ENCODE results near the gene PLXDC1. TPM values are rescaled to one million over a fixed set of nuclear protein-coding genes. Genes with fewer than 3 reads are reported as not detected.
A peak's percentile ranks its signal among the peaks of the same experiment; 100 is the strongest.
"Not testable (repeated sequence)": the region's sequence is repeated elsewhere in the genome, so short reads cannot be mapped to it uniquely, and the experiment has no call there.

PLXDC1 gene
- total RNA-seq, 1 experiment from 2014 or later: not detected

DNA sequence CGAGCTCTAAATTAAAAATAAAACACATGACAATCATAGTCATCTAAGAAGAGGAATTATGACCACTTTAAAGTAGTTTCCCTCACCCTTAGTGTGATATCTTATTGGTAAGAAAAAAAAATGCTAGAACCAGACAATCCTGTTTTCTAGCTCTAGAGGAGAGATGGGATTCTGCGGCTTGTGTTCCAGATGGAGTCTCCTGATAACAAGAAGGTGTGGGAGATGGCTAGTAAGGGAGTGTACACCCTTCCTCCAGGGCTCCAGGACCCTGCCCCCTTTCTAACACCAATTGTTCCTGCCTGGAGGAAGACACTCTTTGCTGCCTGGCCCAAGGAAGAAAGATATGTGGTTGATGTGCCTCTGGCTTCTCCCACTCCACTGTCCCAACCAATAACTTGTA, 115.4 kb downstream of the PLXDC1 start:
- H3K27me3 ChIP-seq (ENCODE audit: low read length): no peaks in the 10 kb centered on the region
- no peaks in the 10 kb centered on the region for H3K79me2 ChIP-seq (ENCODE audit: low read length)
- no peaks in the 10 kb centered on the region for H4K20me1 ChIP-seq (ENCODE audit: insufficient read depth, low read depth, low read length)
- no peak overlapping the region for H2AFZ ChIP-seq (ENCODE audit: low read length)
- H3K4me3 ChIP-seq (ENCODE audit: low read length): no peak overlapping the region
- no peaks in the 10 kb centered on the region for H3K9me3 ChIP-seq (ENCODE audit: low read length)
- H3K4me2 ChIP-seq (ENCODE audit: low read depth, low read length, poor library complexity, severe bottlenecking): no peak overlapping the region
- no peaks in the 10 kb centered on the region for H3K4me1 ChIP-seq (ENCODE audit: low read length)
- no peak overlapping the region for H3K9ac ChIP-seq (ENCODE audit: low read length)
- no peak overlapping the region for H3K27ac ChIP-seq (ENCODE audit: low read length)
- H3K9me2 ChIP-seq (replicated peaks; ENCODE audit: insufficient read depth, low read length): no peaks in the 10 kb centered on the region
- DNase-seq: no peak
- no peaks in the 10 kb centered on the region for H3K36me3 ChIP-seq (ENCODE audit: insufficient read depth, low read length)

- not testable (repeated sequence) for H3K9me3 ChIP-seq (ENCODE audit: low read length); H3K4me3 ChIP-seq (ENCODE audit: low read length); H2AFZ ChIP-seq (ENCODE audit: low read length); H4K20me1 ChIP-seq (ENCODE audit: insufficient read depth, low read depth, low read length); H3K9ac ChIP-seq (ENCODE audit: low read length); H3K79me2 ChIP-seq (ENCODE audit: low read length); H3K9me2 ChIP-seq (replicated peaks; ENCODE audit: insufficient read depth, low read length); DNase-seq; H3K36me3 ChIP-seq (ENCODE audit: insufficient read depth, low read length); H3K27me3 ChIP-seq (ENCODE audit: low read length); H3K4me1 ChIP-seq (ENCODE audit: low read length); H3K27ac ChIP-seq (ENCODE audit: low read length); H3K4me2 ChIP-seq (ENCODE audit: low read depth, low read length, poor library complexity, severe bottlenecking)
Observed at GRCh38 chr17:39035578-39035977, 115.9 kb downstream of the PLXDC1 start.

GRCh38 chr17:39028690-39029089, 122.7 kb downstream of the PLXDC1 start:
- Histone ChIP-seq H3K4me3 (ENCODE audit: low read length) (no peak overlapping the region), H3K27ac (ENCODE audit: low read length) (no peak overlapping the region), H3K79me2 (ENCODE audit: low read length) (no peaks in the 10 kb centered on the region), H3K36me3 (ENCODE audit: insufficient read depth, low read length) (no peaks in the 10 kb centered on the region), H3K27me3 (ENCODE audit: low read length) (no peaks in the 10 kb centered on the region), H3K9ac (ENCODE audit: low read length) (no peak overlapping the region), H3K4me2 (ENCODE audit: low read depth, low read length, poor library complexity, severe bottlenecking) (no peak overlapping the region), H3K9me3 (ENCODE audit: low read length) (no peaks in the 10 kb centered on the region), H2AFZ (ENCODE audit: low read length) (no peak overlapping the region), H4K20me1 (ENCODE audit: insufficient read depth, low read depth, low read length) (no peaks in the 10 kb centered on the region), H3K9me2 (replicated peaks; ENCODE audit: insufficient read depth, low read length) (no peaks in the 10 kb centered on the region), H3K4me1 (ENCODE audit: low read length) (no peaks in the 10 kb centered on the region)
- DNase-seq: no peak

DNA sequence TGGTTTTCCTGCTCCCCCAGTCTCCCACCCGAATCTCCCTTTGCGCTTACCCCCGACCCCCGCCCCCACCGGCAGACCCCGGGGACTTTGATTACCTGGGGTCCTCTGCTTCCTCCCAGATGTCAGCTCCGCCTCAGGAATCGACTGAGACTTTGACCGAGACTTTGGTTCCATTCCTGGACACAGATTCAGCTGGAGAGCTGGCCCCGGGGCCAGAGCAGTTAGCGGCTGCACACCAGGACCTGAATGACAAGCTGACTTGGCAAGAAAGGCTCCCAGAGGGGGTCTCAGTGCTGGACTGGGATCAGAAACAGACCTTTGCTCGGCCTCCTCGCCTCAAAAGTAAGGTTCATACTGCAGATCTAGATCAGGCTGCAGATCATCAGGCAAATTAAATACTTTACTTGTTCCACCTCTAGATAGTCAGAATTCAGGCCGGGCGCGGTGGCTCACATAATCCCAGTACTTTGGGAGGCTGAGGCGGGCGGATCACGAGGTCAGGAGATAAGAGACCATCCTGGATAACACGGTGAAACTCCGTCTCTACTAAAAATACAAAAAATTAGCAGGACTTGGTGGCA, 123.9 kb downstream of the PLXDC1 start:
- H2AFZ ChIP-seq (ENCODE audit: low read length): no peak overlapping the region
- no peak overlapping the region for H3K4me2 ChIP-seq (ENCODE audit: low read depth, low read length, poor library complexity, severe bottlenecking)
- no peak overlapping the region for H3K4me3 ChIP-seq (ENCODE audit: low read length)

DNA sequence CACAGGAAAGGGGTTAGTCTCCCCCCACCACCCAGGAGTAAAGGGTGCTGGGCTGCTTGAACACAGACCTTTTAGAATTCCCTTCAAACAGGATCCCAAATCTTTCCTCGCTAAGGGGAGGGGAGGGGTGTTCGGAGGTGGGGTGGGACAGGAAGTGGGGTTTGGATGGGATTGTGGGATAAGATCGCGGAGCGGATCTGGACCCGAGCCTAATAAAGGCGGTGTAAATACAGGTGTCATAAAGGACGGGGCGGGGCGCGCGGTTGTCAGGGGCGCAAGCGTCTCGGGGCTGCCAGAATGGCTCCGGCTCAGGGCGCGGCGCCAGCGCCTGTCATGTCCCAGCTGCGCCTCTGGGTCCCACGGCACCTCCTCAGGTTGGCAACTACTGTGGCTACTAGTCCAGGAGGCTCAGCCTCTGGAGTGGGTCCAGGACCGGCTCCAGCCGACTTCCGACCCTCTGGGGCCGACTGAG, 124.4 kb downstream of the PLXDC1 start:
- Histone ChIP-seq H3K36me3 (ENCODE audit: insufficient read depth, low read length) (no peaks in the 10 kb centered on the region), H4K20me1 (ENCODE audit: insufficient read depth, low read depth, low read length) (no peaks in the 10 kb centered on the region), H3K9me2 (replicated peaks; ENCODE audit: insufficient read depth, low read length) (no peaks in the 10 kb centered on the region), H3K4me2 (ENCODE audit: low read depth, low read length, poor library complexity, severe bottlenecking) (no peak overlapping the region), H3K27ac (ENCODE audit: low read length) (no peak overlapping the region), H3K9me3 (ENCODE audit: low read length) (no peaks in the 10 kb centered on the region), H3K9ac (ENCODE audit: low read length) (no peak overlapping the region), H3K27me3 (ENCODE audit: low read length) (no peaks in the 10 kb centered on the region), H3K4me1 (ENCODE audit: low read length) (no peaks in the 10 kb centered on the region), H3K79me2 (ENCODE audit: low read length) (no peaks in the 10 kb centered on the region), H2AFZ (ENCODE audit: low read length) (no peak overlapping the region), H3K4me3 (ENCODE audit: low read length) (no peak overlapping the region)
- DNase-seq: no peak

More for the DNA sequence above, 123.9 kb downstream of the PLXDC1 start:
- no peaks in the 10 kb centered on the region for H3K36me3 ChIP-seq (ENCODE audit: insufficient read depth, low read length)
- no peak for DNase-seq
- H3K27me3 ChIP-seq (ENCODE audit: low read length): no peaks in the 10 kb centered on the region
- no peaks in the 10 kb centered on the region for H3K4me1 ChIP-seq (ENCODE audit: low read length)
- no peak overlapping the region for H3K27ac ChIP-seq (ENCODE audit: low read length)
- no peaks in the 10 kb centered on the region for H3K9me3 ChIP-seq (ENCODE audit: low read length)
- no peak overlapping the region for H3K9ac ChIP-seq (ENCODE audit: low read length)
- no peaks in the 10 kb centered on the region for H3K79me2 ChIP-seq (ENCODE audit: low read length)
- no peaks in the 10 kb centered on the region for H4K20me1 ChIP-seq (ENCODE audit: insufficient read depth, low read depth, low read length)
- no peaks in the 10 kb centered on the region for H3K9me2 ChIP-seq (replicated peaks; ENCODE audit: insufficient read depth, low read length)

GRCh38 chr17:39026346-39026745, 125.1 kb downstream of the PLXDC1 start:
- not testable (repeated sequence) for H3K9me3 ChIP-seq (ENCODE audit: low read length); H3K27me3 ChIP-seq (ENCODE audit: low read length); H3K79me2 ChIP-seq (ENCODE audit: low read length); H3K4me3 ChIP-seq (ENCODE audit: low read length); H3K27ac ChIP-seq (ENCODE audit: low read length); H4K20me1 ChIP-seq (ENCODE audit: insufficient read depth, low read depth, low read length); H3K9me2 ChIP-seq (replicated peaks; ENCODE audit: insufficient read depth, low read length); H3K4me1 ChIP-seq (ENCODE audit: low read length); H3K9ac ChIP-seq (ENCODE audit: low read length); H3K36me3 ChIP-seq (ENCODE audit: insufficient read depth, low read length); H3K4me2 ChIP-seq (ENCODE audit: low read depth, low read length, poor library complexity, severe bottlenecking); H2AFZ ChIP-seq (ENCODE audit: low read length); DNase-seq

- H3K79me2 ChIP-seq (ENCODE audit: low read length): no peaks in the 10 kb centered on the region
- no peak overlapping the region for H3K9ac ChIP-seq (ENCODE audit: low read length)
- H3K36me3 ChIP-seq (ENCODE audit: insufficient read depth, low read length): no peaks in the 10 kb centered on the region
- H3K4me3 ChIP-seq (ENCODE audit: low read length): no peak overlapping the region
- no peak overlapping the region for H2AFZ ChIP-seq (ENCODE audit: low read length)
- H3K4me1 ChIP-seq (ENCODE audit: low read length): no peaks in the 10 kb centered on the region
- H4K20me1 ChIP-seq (ENCODE audit: insufficient read depth, low read depth, low read length): no peaks in the 10 kb centered on the region
- no peak for DNase-seq
- no peak overlapping the region for H3K4me2 ChIP-seq (ENCODE audit: low read depth, low read length, poor library complexity, severe bottlenecking)
- no peaks in the 10 kb centered on the region for H3K9me3 ChIP-seq (ENCODE audit: low read length)
- no peaks in the 10 kb centered on the region for H3K27me3 ChIP-seq (ENCODE audit: low read length)
- H3K27ac ChIP-seq (ENCODE audit: low read length): no peak overlapping the region
- no peaks in the 10 kb centered on the region for H3K9me2 ChIP-seq (replicated peaks; ENCODE audit: insufficient read depth, low read length)
Observed at GRCh38 chr17:39022924-39023323, 128.5 kb downstream of the PLXDC1 start.

GRCh38 chr17:39020037-39020436, 131.4 kb downstream of the PLXDC1 start:
- not testable (repeated sequence) for H3K4me3 ChIP-seq (ENCODE audit: low read length); H2AFZ ChIP-seq (ENCODE audit: low read length); H3K9ac ChIP-seq (ENCODE audit: low read length); H3K79me2 ChIP-seq (ENCODE audit: low read length); H4K20me1 ChIP-seq (ENCODE audit: insufficient read depth, low read depth, low read length); H3K36me3 ChIP-seq (ENCODE audit: insufficient read depth, low read length); H3K9me2 ChIP-seq (replicated peaks; ENCODE audit: insufficient read depth, low read length); H3K27me3 ChIP-seq (ENCODE audit: low read length); H3K4me2 ChIP-seq (ENCODE audit: low read depth, low read length, poor library complexity, severe bottlenecking); H3K9me3 ChIP-seq (ENCODE audit: low read length); H3K27ac ChIP-seq (ENCODE audit: low read length); H3K4me1 ChIP-seq (ENCODE audit: low read length)
- DNase-seq: peak; percentile 23

Data from Karpas-422 (cell line).